ENCODE results near the gene PLPP3. TPM values are rescaled to one million over a fixed set of nuclear protein-coding genes. Genes with fewer than 3 reads are reported as not detected.

PLPP3 gene
- total RNA-seq, 2 experiments from 2014 or later = not detected

GRCh38 chr1:56577406-56578137 is 1.8 kb downstream of the PLPP3 start:
- Mint-ChIP-seq H3K4me3 (no peak overlapping the region), H3K9me3 (no peaks in the 10 kb centered on the region)

DNA sequence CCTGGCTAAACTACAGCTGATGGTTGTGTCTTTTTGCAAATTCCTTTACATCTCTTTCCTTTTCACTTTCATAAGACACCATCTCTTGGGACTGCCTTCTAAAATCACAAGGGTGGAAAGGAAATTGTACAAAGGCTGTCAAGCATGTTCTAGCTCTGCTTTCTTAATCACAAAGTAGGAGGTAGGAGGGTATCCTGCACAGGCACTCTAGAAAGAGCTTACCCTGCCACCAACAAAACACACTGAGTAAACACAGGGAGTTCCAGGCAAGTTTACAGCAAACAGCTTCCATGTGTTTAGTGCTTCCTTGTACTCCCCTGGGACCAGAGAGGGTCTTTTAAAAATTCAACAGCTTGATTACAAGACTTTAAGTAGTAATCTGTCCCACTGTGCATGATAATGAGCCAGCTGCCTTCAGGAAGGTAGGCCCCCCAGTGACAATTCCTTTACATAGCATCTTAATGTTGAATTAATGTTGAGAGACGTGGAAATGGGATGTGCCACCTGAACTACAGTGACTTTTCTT is 2.4 kb downstream of the PLPP3 start:
- Mint-ChIP-seq H3K4me1 (ENCODE audit: low read depth) (no peaks in the 10 kb centered on the region), H3K27ac (no peak overlapping the region), H3K27me3 (peaks cover 51% of the 10 kb centered on the region), H3K36me3 (ENCODE audit: low read depth) (no peaks in the 10 kb centered on the region), H3K4me3 (no peak overlapping the region), H3K9me3 (no peaks in the 10 kb centered on the region)
- TF ChIP-seq CTCF (IDR thresholded peaks at IDR 0.05) = no peak
- ChIA-PET CTCF (interaction anchor here (1.5 kb wide), 1 partner anchor 12 kb away, joined by 5 read pairs; no protein-coding TSS in a partner anchor), POLR2A (no interaction called here)
- peaks cover 0 to 9% of the 10 kb centered on the region in 2 experiments for H3K9me3 ChIP-seq (ENCODE audit: control insufficient read depth in 1 of 2, insufficient read depth in 1 of 2, low read length in 2 of 2)
- H3K36me3 ChIP-seq (ENCODE audit: insufficient read depth, low read length) = no peaks in the 10 kb centered on the region
- H3K4me1 ChIP-seq (ENCODE audit: insufficient read depth, low read length) = no peaks in the 10 kb centered on the region
- intact Hi-C loops (cut with DNase I, micrococcal nuclease) = no loop called here
- no peak overlapping the region for H3K27ac ChIP-seq (ENCODE audit: low read depth in 1 of 2, low read length in 2 of 2)
- no peak for ATAC-seq (ENCODE audit: poor library complexity)
- no peak overlapping the region for H3K4me3 ChIP-seq (ENCODE audit: low read length)
- DNase-seq = no peak
- H3K27me3 ChIP-seq (ENCODE audit: control insufficient read depth in 1 of 2, insufficient read depth in 2 of 2, low read length in 2 of 2) = peaks cover 22 to 42% of the 10 kb centered on the region in 2 experiments

More at GRCh38 chr1:56577406-56578137, 1.8 kb downstream of the PLPP3 start:
- Histone ChIP-seq H3K27ac (ENCODE audit: low read depth in 1 of 2, low read length in 2 of 2) (no peak overlapping the region), H3K4me1 (ENCODE audit: insufficient read depth, low read length) (no peaks in the 10 kb centered on the region), H3K4me3 (ENCODE audit: low read length) (no peak overlapping the region), H3K36me3 (ENCODE audit: insufficient read depth, low read length) (no peaks in the 10 kb centered on the region), H3K27me3 (ENCODE audit: control insufficient read depth in 1 of 2, insufficient read depth in 2 of 2, low read length in 2 of 2) (peaks cover 22 to 44% of the 10 kb centered on the region in 2 experiments), H3K9me3 (ENCODE audit: control insufficient read depth in 1 of 2, insufficient read depth in 1 of 2, low read length in 2 of 2) (peaks cover 0 to 9% of the 10 kb centered on the region in 2 experiments)
- no peaks in the 10 kb centered on the region for H3K36me3 Mint-ChIP-seq (ENCODE audit: low read depth)
- DNase-seq (no peak), ATAC-seq (ENCODE audit: poor library complexity) (no peak)
- POLR2A ChIA-PET = no interaction called here
- no peaks in the 10 kb centered on the region for H3K4me1 Mint-ChIP-seq (ENCODE audit: low read depth)
- no peak for TF ChIP-seq CTCF (IDR thresholded peaks at IDR 0.05)
- intact Hi-C loops (cut with DNase I, micrococcal nuclease) = no loop called here
- H3K27me3 Mint-ChIP-seq = peaks cover 51% of the 10 kb centered on the region
- no peak overlapping the region for H3K27ac Mint-ChIP-seq
- CTCF ChIA-PET = interaction anchor here (1.5 kb wide), 1 partner anchor 11 kb away, joined by 5 read pairs; no protein-coding TSS in a partner anchor

DNA sequence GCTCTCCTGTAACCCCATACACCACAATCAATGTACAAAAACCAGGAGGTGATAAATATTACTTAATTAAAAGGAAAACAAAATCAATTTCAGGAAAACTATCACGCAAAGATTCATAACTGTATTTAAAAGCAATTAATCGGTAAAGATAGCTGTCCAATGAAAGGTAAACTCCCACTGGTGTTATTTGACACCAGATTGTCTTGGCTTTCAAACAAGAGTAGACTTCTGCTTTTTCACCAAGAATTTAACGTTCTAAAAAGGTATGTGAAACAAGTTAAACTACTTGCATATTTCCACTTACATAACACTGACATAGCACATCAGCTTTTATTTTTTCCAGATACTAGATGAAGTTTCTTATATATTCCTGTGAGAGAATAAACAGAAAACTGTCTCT is 3.5 kb downstream of the PLPP3 start:
- Histone ChIP-seq H3K9me3 (ENCODE audit: control insufficient read depth in 1 of 2, insufficient read depth in 1 of 2, low read length in 2 of 2) (peaks cover 0 to 9% of the 10 kb centered on the region in 2 experiments), H3K27ac (ENCODE audit: low read depth in 1 of 2, low read length in 2 of 2) (no peak overlapping the region), H3K27me3 (ENCODE audit: control insufficient read depth in 1 of 2, insufficient read depth in 2 of 2, low read length in 2 of 2) (peaks cover 18 to 35% of the 10 kb centered on the region in 2 experiments), H3K4me1 (ENCODE audit: insufficient read depth, low read length) (no peaks in the 10 kb centered on the region), H3K36me3 (ENCODE audit: insufficient read depth, low read length) (no peaks in the 10 kb centered on the region), H3K4me3 (ENCODE audit: low read length) (no peak overlapping the region)
- Mint-ChIP-seq H3K4me1 (ENCODE audit: low read depth) (no peaks in the 10 kb centered on the region), H3K27ac (no peak overlapping the region), H3K27me3 (peaks cover 42% of the 10 kb centered on the region), H3K36me3 (ENCODE audit: low read depth) (no peaks in the 10 kb centered on the region), H3K4me3 (no peak overlapping the region), H3K9me3 (no peaks in the 10 kb centered on the region)
- intact Hi-C loops (cut with DNase I, micrococcal nuclease) = no loop called here
- TF ChIP-seq CTCF (IDR thresholded peaks at IDR 0.05) = no peak
- no peak for DNase-seq
- no peak for ATAC-seq (ENCODE audit: poor library complexity)
- CTCF ChIA-PET = interaction anchor here (1.5 kb wide), 1 partner anchor 13 kb away, joined by 5 read pairs; no protein-coding TSS in a partner anchor
- POLR2A ChIA-PET = no interaction called here
